ENCODE data around the gene GKAP1.
"Not testable (repeated sequence)": the region's sequence is repeated elsewhere in the genome, so short reads cannot be mapped to it uniquely, and the experiment has no call there.

GKAP1 gene

GRCh38 chr9:83728591-83729368, 88.8 kb downstream of the GKAP1 start:
- not testable (repeated sequence) for DNase-seq

GRCh38 chr9:83724436-83724835, 93.1 kb downstream of the GKAP1 start:
- no peak for DNase-seq

- DNase-seq: no peak
Observed at GRCh38 chr9:83722726-83723495, 94.7 kb downstream of the GKAP1 start.

GRCh38 chr9:83721509-83721908, 96.1 kb downstream of the GKAP1 start:
- no peak for DNase-seq

GRCh38 chr9:83715794-83716193, 101.8 kb downstream of the GKAP1 start:
- no peak for DNase-seq

- no peak for DNase-seq
Observed at GRCh38 chr9:83715221-83715620, 102.3 kb downstream of the GKAP1 start.

GRCh38 chr9:83714329-83714728, 103.2 kb downstream of the GKAP1 start:
- no peak for DNase-seq

GRCh38 chr9:83708515-83709158, 108.9 kb downstream of the GKAP1 start:
- DNase-seq: peak in 12 of 14 donors; percentile 33 to 86 (median 78)

GRCh38 chr9:83707768-83708514, 109.6 kb downstream of the GKAP1 start, which contains the start of gene UBQLN1:
UBQLN1 (minus strand) TSS chr9:83707958; CDS start chr9:83707679, 279 bp downstream.
- DNase-seq: peak; percentile 50 to 99 (median 94)

GRCh38 chr9:83707518-83707767, 110.1 kb downstream of the GKAP1 start:
- DNase-seq: peak in 3 of 14 donors; percentile 39 to 62 (median 48)

GRCh38 chr9:83706676-83707517, 110.7 kb downstream of the GKAP1 start:
- peak in 7 of 14 donors; percentile 32 to 64 (median 44) for DNase-seq

GRCh38 chr9:83705219-83705651, 112.3 kb downstream of the GKAP1 start:
- not testable (repeated sequence) for DNase-seq

GRCh38 chr9:83701769-83702168, 115.8 kb downstream of the GKAP1 start:
- no peak for DNase-seq

- no peak for DNase-seq
Observed at GRCh38 chr9:83701286-83701685, 116.3 kb downstream of the GKAP1 start.

- no peak for DNase-seq
Observed at GRCh38 chr9:83699615-83700014, 118.0 kb downstream of the GKAP1 start.

- DNase-seq: no peak
Observed at GRCh38 chr9:83698976-83699585, 118.5 kb downstream of the GKAP1 start.

- no peak for DNase-seq
Observed at GRCh38 chr9:83691492-83691891, 126.1 kb downstream of the GKAP1 start.

Measured in C1 segment of cervical spinal cord (tissue), 14 donors.